Measurements from ENCODE around the gene PCSK2.

PCSK2 gene

DNA sequence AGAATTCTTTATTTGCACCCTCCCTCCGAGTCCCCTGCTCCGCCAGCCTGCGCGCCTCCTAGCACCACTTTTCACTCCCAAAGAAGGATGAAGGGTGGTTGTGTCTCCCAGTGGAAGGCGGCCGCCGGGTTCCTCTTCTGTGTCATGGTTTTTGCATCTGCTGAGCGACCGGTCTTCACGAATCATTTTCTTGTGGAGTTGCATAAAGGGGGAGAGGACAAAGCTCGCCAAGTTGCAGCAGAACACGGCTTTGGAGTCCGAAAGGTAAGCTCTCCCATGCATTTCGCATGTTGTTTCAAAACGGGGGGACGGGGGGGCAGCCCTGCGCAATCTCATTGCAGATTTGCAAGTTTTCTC, 357 bp downstream of the PCSK2 start:
- DNase-seq (ENCODE audit: low spot score): no peak
- TF ChIP-seq, protein P1, sequence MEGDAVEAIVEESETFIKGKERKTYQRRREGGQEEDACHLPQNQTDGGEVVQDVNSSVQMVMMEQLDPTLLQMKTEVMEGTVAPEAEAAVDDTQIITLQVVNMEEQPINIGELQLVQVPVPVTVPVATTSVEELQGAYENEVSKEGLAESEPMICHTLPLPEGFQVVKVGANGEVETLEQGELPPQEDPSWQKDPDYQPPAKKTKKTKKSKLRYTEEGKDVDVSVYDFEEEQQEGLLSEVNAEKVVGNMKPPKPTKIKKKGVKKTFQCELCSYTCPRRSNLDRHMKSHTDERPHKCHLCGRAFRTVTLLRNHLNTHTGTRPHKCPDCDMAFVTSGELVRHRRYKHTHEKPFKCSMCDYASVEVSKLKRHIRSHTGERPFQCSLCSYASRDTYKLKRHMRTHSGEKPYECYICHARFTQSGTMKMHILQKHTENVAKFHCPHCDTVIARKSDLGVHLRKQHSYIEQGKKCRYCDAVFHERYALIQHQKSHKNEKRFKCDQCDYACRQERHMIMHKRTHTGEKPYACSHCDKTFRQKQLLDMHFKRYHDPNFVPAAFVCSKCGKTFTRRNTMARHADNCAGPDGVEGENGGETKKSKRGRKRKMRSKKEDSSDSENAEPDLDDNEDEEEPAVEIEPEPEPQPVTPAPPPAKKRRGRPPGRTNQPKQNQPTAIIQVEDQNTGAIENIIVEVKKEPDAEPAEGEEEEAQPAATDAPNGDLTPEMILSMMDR (IDR thresholded peaks at IDR 0.05; ENCODE audit: poor library complexity, severe bottlenecking): no peak
- Histone ChIP-seq H3K27me3 (ENCODE audit: insufficient read depth, poor library complexity, severe bottlenecking) (peaks cover 88% of the 10 kb centered on the region), H3K4me3 (ENCODE audit: severe bottlenecking) (no peak overlapping the region), H3K36me3 (ENCODE audit: low read depth) (no peaks in the 10 kb centered on the region), H3K4me1 (ENCODE audit: insufficient read depth, poor library complexity, severe bottlenecking) (no peaks in the 10 kb centered on the region), H3K9me3 (ENCODE audit: severe bottlenecking) (no peaks in the 10 kb centered on the region), H3K27ac (ENCODE audit: poor library complexity, severe bottlenecking) (no peak overlapping the region)
- no peak for ATAC-seq (ENCODE audit: low read depth)

DNA sequence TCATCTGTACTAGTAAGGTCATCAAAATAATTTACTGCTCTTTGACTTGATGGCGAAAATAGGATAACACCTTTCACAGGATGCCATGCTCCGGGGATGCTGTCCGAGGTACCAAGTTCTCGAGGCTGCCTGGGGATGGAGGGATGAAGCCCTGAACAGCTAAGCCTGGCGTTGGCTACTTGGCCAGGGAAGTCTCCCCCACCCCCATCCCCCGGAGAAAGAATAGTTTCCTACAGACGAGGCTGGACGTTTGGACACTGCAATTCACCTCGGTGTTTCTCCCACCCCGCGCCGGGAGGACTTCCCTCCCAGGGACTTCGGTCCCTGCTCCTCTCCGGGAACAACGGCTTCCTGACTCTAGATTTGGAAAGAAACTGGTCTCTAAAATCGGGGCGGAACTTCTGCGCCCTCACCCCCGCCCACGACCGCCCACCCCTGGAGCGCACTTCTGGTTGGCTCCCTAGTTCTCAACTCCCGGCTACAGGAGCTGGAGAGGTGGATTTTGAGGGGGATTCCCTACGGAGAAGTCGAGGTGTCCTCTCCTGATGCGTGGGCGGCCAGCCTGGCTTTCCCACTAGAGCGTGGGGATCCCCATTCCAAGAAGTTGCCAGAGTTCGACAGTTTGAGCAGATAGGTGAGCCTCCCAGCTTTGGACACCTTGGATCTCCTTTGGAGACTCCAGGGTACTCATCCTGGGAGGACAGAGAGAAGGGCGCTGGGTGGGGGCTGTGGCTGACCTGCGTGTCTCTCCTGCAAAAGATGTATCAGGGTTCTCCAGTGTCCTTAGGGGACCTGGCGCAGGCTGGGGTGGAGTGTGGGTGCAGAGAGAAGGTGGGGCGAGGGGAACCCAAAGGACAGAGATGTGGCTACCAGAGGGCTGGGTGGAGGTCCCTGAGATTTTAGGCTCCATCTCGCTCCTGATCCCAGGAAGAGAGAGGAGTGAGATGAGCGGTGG, 1.1 kb downstream of the PCSK2 start:
- TF ChIP-seq, protein P1 (IDR thresholded peaks at IDR 0.05; ENCODE audit: poor library complexity, severe bottlenecking): no peak
- H3K27ac ChIP-seq (ENCODE audit: poor library complexity, severe bottlenecking): no peak overlapping the region
- DNase-seq (ENCODE audit: low spot score): no peak
- no peaks in the 10 kb centered on the region for H3K4me1 ChIP-seq (ENCODE audit: insufficient read depth, poor library complexity, severe bottlenecking)
- H3K36me3 ChIP-seq (ENCODE audit: low read depth): no peaks in the 10 kb centered on the region
- H3K4me3 ChIP-seq (ENCODE audit: severe bottlenecking): no peak overlapping the region
- H3K27me3 ChIP-seq (ENCODE audit: insufficient read depth, poor library complexity, severe bottlenecking): peaks cover 81% of the 10 kb centered on the region
- ATAC-seq (ENCODE audit: low read depth): no peak
- H3K9me3 ChIP-seq (ENCODE audit: severe bottlenecking): no peaks in the 10 kb centered on the region

DNA sequence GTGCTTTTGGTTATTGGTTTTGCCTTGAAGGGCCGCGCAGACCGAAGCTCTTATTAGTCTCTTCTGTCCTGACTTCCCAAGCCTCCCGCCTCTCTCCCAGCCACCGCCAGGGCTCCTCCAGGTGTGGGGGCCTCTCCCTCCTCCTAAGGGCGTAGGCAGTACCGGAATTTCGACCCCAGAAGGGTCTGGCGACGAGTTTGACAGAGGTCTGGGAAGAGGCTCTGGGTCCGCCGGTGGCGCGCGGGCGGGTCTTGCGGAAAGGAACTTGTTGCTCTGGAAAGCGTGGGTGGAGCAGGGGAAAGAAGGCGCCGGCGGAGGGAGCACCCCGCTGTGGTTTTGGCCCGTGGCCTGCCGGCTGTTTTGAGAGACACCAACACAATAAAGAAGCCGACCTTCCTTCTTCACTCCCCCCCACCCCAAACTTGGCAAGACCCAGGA, 1.8 kb downstream of the PCSK2 start:
- ATAC-seq (ENCODE audit: low read depth): no peak
- Histone ChIP-seq H3K36me3 (ENCODE audit: low read depth) (no peaks in the 10 kb centered on the region), H3K4me3 (ENCODE audit: severe bottlenecking) (no peak overlapping the region), H3K4me1 (ENCODE audit: insufficient read depth, poor library complexity, severe bottlenecking) (no peaks in the 10 kb centered on the region), H3K27me3 (ENCODE audit: insufficient read depth, poor library complexity, severe bottlenecking) (peaks cover 74% of the 10 kb centered on the region), H3K27ac (ENCODE audit: poor library complexity, severe bottlenecking) (no peak overlapping the region), H3K9me3 (ENCODE audit: severe bottlenecking) (no peaks in the 10 kb centered on the region)
- TF ChIP-seq, protein P1 (IDR thresholded peaks at IDR 0.05; ENCODE audit: poor library complexity, severe bottlenecking): no peak
- peak; percentile 53 for DNase-seq (ENCODE audit: low spot score)

DNA sequence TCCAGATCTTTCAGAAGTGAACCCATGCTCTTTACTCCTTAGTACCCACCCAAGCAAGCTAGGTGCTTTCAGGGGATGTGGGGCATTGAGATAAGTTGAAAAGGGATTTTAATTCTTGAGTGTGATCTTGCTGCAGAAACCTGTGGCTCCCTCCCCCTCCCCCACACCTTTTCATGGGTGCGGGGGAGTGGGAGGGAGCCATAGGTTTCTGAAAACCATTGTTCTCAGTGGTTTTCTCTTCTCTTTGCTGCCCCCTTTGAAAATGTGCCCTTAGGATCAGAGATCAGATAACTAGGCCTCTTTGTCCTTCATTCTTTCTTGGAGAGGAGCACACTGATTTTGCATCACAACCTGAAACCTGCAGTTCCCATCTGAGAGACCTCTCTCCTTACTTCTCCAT, 2.4 kb downstream of the PCSK2 start:
- Histone ChIP-seq H3K9me3 (ENCODE audit: severe bottlenecking) (no peaks in the 10 kb centered on the region), H3K4me1 (ENCODE audit: insufficient read depth, poor library complexity, severe bottlenecking) (no peaks in the 10 kb centered on the region), H3K27me3 (ENCODE audit: insufficient read depth, poor library complexity, severe bottlenecking) (peaks cover 74% of the 10 kb centered on the region), H3K4me3 (ENCODE audit: severe bottlenecking) (no peak overlapping the region), H3K27ac (ENCODE audit: poor library complexity, severe bottlenecking) (no peak overlapping the region), H3K36me3 (ENCODE audit: low read depth) (no peaks in the 10 kb centered on the region)
- TF ChIP-seq, protein P1 (IDR thresholded peaks at IDR 0.05; ENCODE audit: poor library complexity, severe bottlenecking): no peak
- DNase-seq (ENCODE audit: low spot score) (no peak), ATAC-seq (ENCODE audit: low read depth) (no peak)

DNA sequence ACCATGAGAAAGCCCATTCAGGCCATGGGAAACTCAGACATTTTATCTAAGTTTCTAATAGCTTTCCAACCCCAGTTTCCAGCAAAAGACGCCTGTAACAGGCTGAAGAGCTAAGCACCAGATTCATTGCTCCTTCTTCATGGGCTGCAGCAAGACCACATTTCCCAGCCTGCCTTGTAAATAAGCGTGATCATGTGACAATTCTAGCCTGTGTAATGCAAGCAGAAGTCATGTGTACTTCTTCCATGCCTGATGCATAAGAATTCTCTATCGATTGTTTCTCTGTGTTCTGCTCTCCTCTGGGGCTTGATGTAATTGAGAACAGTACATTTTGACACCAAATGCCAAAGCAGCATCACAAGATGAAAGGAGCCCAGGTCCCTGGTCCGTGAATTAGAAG, 6.8 kb downstream of the PCSK2 start:
- ATAC-seq (ENCODE audit: low read depth): no peak
- Histone ChIP-seq H3K27ac (ENCODE audit: poor library complexity, severe bottlenecking) (no peak overlapping the region), H3K4me3 (ENCODE audit: severe bottlenecking) (no peak overlapping the region), H3K9me3 (ENCODE audit: severe bottlenecking) (no peaks in the 10 kb centered on the region), H3K36me3 (ENCODE audit: low read depth) (no peaks in the 10 kb centered on the region), H3K4me1 (ENCODE audit: insufficient read depth, poor library complexity, severe bottlenecking) (no peaks in the 10 kb centered on the region), H3K27me3 (ENCODE audit: insufficient read depth, poor library complexity, severe bottlenecking) (peaks cover 38% of the 10 kb centered on the region)
- TF ChIP-seq, protein P1 (IDR thresholded peaks at IDR 0.05; ENCODE audit: poor library complexity, severe bottlenecking): no peak
- no peak for DNase-seq (ENCODE audit: low spot score)
